Sigmoid colon (tissue), 4 donors: Measurements from ENCODE around the gene ADH5.

Experiments
- POLR2A ChIP-seq, 2 donors: fragments of 450-650 bp; IDR thresholded peaks; one replicate each; pipeline ENCODE4 v1.6.1; 2016; ENCODE audit warnings: antibody characterized with exemption in 2 of 2, mild to moderate bottlenecking in 2 of 2, moderate library complexity in 2 of 2
- POLR2AphosphoS5 ChIP-seq, 4 donors: sonication (generic); formaldehyde crosslinking; IDR thresholded peaks; one replicate each; pipeline ENCODE4 v1.6.1; 2017; ENCODE audit warnings: antibody characterized with exemption in 4 of 4
- TF ChIP-seq, protein P1 (sequence below), 4 experiments: fragments of 450-650 bp in 3 of 4; fragments of 200-600 bp in 1 of 4; IDR thresholded peaks; one replicate each; pipeline ENCODE4 v1.5.1; 2016 to 2019; ENCODE audit warnings: antibody characterized with exemption in 4 of 4, mild to moderate bottlenecking in 3 of 4, moderate library complexity in 2 of 4

DNA sequence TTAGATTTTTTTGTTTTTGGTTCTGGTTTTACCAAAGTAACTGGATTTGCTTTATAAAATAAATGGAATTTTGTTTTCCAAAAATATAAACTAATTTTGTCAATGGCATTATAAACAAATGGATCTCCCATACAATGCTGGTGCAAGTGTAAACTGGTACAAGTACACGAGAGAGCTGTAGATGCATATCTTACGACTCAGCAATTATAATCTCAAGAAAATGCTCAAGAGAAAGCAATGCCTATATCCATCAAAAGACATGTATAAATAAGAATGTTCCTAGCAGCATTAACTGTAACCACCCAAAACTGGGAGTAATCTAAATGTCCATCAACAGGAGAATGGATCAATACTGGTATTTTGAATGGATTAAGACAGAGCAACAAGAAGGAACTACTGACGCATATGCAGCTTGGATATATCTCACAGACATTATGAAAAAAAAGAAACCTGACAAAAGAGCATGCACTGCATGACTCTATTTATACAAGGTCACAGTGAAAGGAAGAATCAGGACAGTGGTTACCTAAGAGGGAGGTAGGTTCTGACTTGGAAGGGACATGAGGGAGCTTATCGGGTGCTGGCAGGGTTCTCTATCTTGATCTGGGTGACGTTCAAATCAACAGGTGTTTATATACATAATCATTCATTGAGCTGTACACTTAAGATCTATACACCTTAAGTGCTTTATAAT, 9.5 kb downstream of the ADH5 start:
- TF ChIP-seq POLR2A (IDR thresholded peaks at IDR 0.05) (no peak), POLR2AphosphoS5 (IDR thresholded peaks at IDR 0.05) (no peak)
- TF ChIP-seq, protein P1, sequence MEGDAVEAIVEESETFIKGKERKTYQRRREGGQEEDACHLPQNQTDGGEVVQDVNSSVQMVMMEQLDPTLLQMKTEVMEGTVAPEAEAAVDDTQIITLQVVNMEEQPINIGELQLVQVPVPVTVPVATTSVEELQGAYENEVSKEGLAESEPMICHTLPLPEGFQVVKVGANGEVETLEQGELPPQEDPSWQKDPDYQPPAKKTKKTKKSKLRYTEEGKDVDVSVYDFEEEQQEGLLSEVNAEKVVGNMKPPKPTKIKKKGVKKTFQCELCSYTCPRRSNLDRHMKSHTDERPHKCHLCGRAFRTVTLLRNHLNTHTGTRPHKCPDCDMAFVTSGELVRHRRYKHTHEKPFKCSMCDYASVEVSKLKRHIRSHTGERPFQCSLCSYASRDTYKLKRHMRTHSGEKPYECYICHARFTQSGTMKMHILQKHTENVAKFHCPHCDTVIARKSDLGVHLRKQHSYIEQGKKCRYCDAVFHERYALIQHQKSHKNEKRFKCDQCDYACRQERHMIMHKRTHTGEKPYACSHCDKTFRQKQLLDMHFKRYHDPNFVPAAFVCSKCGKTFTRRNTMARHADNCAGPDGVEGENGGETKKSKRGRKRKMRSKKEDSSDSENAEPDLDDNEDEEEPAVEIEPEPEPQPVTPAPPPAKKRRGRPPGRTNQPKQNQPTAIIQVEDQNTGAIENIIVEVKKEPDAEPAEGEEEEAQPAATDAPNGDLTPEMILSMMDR (IDR thresholded peaks at IDR 0.05): no peak
